HAP-1 (cell line): Measurements from ENCODE around the gene CUL5.

Experiments
- DNase-seq, 2 experiments: peaks; one replicate each; pipeline ENCODE4 v3.0.0-alpha.2; 2016 to 2020; ENCODE audit warnings: low spot score in 2 of 2
- H3K27me3 ChIP-seq: fragments of 250-450 bp; sonication (Bioruptor Pico); 2 replicates; pipeline ENCODE4 v1.5.1; 2020; ENCODE audit warnings: low read depth, mild to moderate bottlenecking, moderate library complexity
- H3K36me3 ChIP-seq: fragments of 250-450 bp; sonication (Bioruptor Pico); replicated peaks from 2 replicates; pipeline ENCODE4 v1.5.1; 2020; ENCODE audit warnings: mild to moderate bottlenecking
- H3K4me1 ChIP-seq: fragments of 250-450 bp; sonication (Bioruptor Pico); 2 replicates; pipeline ENCODE4 v1.5.1; 2020; ENCODE audit warnings: mild to moderate bottlenecking
- H3K4me3 ChIP-seq: fragments of 250-450 bp; sonication (Bioruptor Pico); 2 replicates; pipeline ENCODE4 v1.5.1; 2020; ENCODE audit warnings: mild to moderate bottlenecking, moderate library complexity
- H3K9me3 ChIP-seq: fragments of 250-450 bp; sonication (Bioruptor Pico); 2 replicates; pipeline ENCODE4 v1.5.1; 2020; ENCODE audit warnings: mild to moderate bottlenecking, moderate library complexity
- in situ Hi-C: fragments of 300-500 bp; cut with MboI; formaldehyde crosslinking; loops from 3 replicates; pipeline ENCODE4 v1.14.3; 2020; ENCODE audit warnings: low sequenced_read_pairs, inconsistent platforms, mixed read lengths

The CUL5 gene

DNA sequence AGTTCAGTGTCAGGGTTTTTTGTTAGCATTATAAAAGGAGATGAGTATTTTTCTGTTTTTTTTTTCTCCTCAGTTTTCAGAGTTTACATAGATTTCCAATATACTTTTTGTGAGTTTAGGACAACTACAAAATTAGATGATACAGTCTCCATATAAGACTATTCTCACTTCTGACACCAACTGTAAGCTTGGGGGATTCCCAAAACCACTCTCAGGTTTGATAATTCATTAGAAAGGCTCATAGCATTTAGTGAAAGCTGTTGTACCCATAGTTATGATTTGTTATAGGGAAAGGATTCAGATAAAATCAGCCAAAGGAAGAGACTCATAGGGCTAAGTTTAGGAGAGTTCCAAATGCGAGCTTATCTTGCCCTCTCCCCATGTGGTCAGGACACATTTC is 24.1 kb downstream of the CUL5 start:
- H3K4me3 ChIP-seq: no peak overlapping the region
- DNase-seq: no peak
- no peaks in the 10 kb centered on the region for H3K27me3 ChIP-seq
- in situ Hi-C loops: no loop called here
- peaks cover 11% of the 10 kb centered on the region for H3K4me1 ChIP-seq
- H3K36me3 ChIP-seq: peaks cover 18% of the 10 kb centered on the region
- no peaks in the 10 kb centered on the region for H3K9me3 ChIP-seq

DNA sequence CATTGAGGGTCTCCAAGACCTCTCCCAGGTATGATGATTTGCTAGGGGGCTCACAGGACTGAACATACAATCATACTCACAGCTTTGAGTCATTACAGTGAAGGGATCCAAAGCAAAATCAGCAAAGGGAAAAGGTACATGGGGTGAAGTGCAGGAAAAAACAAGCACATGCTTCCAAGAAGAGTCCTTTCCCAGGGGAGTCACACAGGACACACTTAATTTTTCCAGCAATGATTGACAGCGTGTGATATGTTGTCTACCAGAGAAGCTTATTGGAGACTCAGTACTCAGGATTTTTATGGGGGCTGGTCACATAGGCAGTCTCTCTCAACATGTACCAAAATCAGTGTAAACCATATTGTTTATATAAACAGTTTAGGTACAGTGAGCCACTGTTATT is 25.3 kb downstream of the CUL5 start:
- H3K27me3 ChIP-seq: no peaks in the 10 kb centered on the region
- in situ Hi-C loops: no loop called here
- DNase-seq: no peak
- peaks cover 18% of the 10 kb centered on the region for H3K36me3 ChIP-seq
- no peaks in the 10 kb centered on the region for H3K9me3 ChIP-seq
- no peak overlapping the region for H3K4me3 ChIP-seq
- H3K4me1 ChIP-seq: peaks cover 11% of the 10 kb centered on the region

DNA sequence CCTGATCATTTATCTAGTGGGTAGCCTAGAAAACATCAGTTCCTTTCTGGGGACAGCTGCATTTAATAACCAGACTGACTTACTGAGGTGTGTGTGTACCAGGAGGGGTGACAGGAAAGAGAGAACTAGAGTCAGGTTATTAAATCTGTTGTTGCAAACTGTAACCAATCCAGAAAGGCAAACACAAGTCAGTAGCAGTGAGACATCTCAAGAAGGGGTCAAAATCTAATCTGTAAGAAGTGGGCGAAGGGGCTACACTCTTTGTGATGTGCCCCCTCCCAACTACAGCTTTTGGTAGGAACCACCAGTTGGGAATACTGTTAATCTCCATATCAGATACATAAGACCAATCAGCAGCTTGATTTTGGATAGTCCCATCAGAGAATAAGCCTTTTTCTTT is 26.3 kb downstream of the CUL5 start:
- in situ Hi-C loops: no loop called here
- Histone ChIP-seq H3K27me3 (no peaks in the 10 kb centered on the region), H3K36me3 (peaks cover 21% of the 10 kb centered on the region), H3K4me3 (no peak overlapping the region), H3K4me1 (peaks cover 11% of the 10 kb centered on the region), H3K9me3 (no peaks in the 10 kb centered on the region)
- DNase-seq: no peak

DNA sequence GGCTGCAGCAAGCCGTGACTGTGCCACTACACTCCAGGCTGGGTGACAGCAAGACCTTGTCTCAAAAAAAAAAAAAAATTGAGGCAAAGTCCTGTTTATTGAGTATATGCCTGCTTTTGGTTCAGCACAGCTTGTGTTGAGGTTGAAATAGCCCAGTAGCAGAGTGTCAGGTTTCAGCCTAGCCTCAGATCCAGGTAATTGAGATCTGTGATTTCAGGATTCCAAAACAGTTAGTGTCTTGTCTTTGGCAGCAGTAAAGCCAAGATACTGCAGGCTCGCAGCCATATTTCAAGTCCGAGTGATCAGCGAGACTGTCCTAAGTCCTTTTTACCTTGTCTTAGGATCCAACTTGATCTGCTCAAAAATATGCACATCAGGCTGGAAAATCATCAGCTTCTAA is 27.0 kb downstream of the CUL5 start:
- in situ Hi-C loops: no loop called here
- Histone ChIP-seq H3K27me3 (no peaks in the 10 kb centered on the region), H3K36me3 (peaks cover 23% of the 10 kb centered on the region)

DNA sequence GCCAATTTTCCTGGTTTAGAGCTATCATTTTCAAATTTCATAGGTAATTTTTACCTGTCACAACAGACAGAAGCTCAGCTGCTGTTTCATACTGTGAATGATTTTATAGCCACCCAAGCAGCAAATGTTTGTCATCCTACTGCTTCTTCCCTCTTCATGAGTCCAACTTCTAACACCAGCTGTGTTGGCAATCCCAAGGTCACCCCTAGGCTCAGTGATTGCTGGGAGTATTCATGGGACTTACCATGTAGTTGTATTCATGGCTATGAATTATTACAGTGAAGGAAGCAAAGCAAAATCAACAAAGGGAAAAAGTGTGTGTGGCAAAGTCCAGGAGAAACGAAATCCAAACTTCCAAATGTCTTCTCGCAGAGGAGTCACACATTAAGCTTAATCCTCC is 28.5 kb downstream of the CUL5 start:
- H3K9me3 ChIP-seq: no peaks in the 10 kb centered on the region
- H3K36me3 ChIP-seq: peaks cover 17% of the 10 kb centered on the region
- peaks cover 11% of the 10 kb centered on the region for H3K4me1 ChIP-seq
- in situ Hi-C loops: no loop called here
- H3K27me3 ChIP-seq: no peaks in the 10 kb centered on the region
- H3K4me3 ChIP-seq: no peak overlapping the region
- DNase-seq: no peak

More for the DNA sequence above, 27.0 kb downstream of the CUL5 start:
- Histone ChIP-seq H3K9me3 (no peaks in the 10 kb centered on the region), H3K4me1 (peaks cover 11% of the 10 kb centered on the region), H3K4me3 (no peak overlapping the region)
- DNase-seq: no peak

DNA sequence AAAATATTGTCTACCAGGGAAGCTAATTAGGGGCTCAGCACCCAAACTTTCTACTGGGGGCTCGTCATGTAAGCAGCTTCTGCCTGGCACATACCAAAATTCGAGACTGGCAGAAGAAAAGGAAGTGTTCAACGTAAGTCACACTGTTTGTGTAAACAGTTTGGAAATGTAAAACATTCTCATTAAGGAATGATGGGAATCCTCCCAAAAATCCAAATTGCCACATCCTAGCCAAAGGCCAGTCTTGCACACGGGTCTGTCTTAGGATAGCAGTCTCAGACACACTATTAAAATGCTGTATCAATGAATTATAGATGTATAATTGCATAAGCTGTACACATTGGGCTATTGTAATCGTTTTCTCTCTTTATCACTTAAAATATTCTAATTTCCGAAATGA is 28.9 kb downstream of the CUL5 start:
- DNase-seq: no peak
- Histone ChIP-seq H3K4me1 (peaks cover 11% of the 10 kb centered on the region), H3K36me3 (peaks cover 17% of the 10 kb centered on the region), H3K4me3 (no peak overlapping the region), H3K27me3 (no peaks in the 10 kb centered on the region), H3K9me3 (no peaks in the 10 kb centered on the region)
- in situ Hi-C loops: no loop called here

DNA sequence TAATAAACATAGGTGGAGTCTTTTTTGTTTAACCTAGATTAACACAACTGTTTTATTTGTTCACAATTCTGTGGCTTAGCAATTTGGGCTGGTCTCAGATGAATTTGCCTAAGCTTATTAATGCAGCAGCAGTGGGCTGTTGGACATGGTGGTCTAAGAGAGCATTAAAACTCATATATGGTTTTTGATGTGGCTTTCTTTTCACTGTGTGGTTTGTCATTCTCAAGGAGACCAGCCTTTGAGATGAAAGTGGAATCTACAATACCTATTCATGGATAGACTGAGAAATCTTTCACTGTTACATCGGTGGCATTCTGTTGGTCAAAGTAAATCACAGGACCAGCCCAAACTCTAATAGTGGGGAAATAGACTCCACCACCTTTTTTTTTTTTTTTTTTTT is 39.6 kb downstream of the CUL5 start:
- Histone ChIP-seq H3K9me3 (no peaks in the 10 kb centered on the region), H3K4me1 (no peaks in the 10 kb centered on the region), H3K27me3 (no peaks in the 10 kb centered on the region), H3K4me3 (no peak overlapping the region), H3K36me3 (peaks cover 2% of the 10 kb centered on the region; the same call in 1 of the 2 replicates)
- in situ Hi-C loops: no loop called here
- DNase-seq: no peak

DNA sequence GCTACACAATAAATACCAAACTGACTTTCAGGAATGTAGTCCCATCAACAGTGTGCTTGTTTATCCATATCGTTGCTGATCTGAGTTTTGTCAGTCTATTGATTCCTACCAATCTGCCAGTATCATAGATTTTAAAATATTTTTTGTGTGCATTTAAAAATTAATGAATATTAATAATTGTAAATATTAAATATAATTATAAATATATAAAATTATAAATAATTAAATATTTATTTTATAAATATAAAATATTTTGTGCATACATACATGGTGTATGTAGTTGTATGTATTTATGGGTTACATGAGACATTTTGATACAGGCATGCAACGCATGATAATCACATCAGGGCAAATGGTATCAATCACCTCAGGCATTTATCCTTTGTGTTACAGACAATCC is 53.6 kb downstream of the CUL5 start:
- DNase-seq: no peak
- no peaks in the 10 kb centered on the region for H3K27me3 ChIP-seq
- in situ Hi-C loops: no loop called here
- no peak overlapping the region for H3K4me3 ChIP-seq
- H3K36me3 ChIP-seq: peaks cover 10% of the 10 kb centered on the region
- H3K4me1 ChIP-seq: no peaks in the 10 kb centered on the region
- H3K9me3 ChIP-seq: no peaks in the 10 kb centered on the region

DNA sequence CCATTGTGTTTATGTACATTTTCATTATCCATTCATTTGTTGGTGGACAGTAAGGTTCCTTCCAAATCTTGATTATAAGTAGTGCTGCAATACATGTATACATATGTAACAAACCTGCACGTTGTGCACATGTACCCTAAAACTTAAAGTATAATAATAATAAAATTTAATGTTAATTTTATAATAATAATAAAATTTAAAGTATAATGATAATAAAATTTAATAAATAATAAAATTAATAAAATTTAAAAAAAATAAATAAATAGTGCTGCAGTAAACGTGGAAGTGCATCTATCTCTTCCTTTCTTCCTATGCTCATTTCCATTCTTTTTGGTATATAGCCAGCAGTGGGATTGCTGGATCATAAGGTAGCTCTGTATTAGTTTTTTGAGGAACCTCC is 54.7 kb downstream of the CUL5 start:
- H3K36me3 ChIP-seq: peaks cover 8% of the 10 kb centered on the region; the same call in 1 of the 2 replicates
- in situ Hi-C loops: no loop called here

DNA sequence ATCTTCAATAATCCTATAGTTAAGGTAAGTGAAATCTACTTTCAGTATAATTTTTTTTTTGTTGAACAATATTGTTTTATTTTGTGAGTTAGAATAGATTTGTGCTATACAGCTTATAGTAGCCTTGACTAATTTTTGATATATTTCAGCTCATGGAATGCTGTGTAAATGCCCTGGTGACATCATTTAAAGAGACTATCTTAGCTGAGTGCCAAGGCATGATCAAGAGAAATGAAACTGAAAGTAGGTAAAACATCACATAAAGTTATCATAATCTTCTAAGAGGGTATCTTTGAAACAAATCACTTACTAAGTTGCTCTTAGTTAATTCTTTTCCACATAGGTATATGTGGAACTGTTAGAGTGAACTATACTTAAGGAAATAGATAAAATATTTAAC is 61.2 kb downstream of the CUL5 start:
- Histone ChIP-seq H3K4me3 (no peak overlapping the region), H3K27me3 (no peaks in the 10 kb centered on the region), H3K9me3 (no peaks in the 10 kb centered on the region), H3K36me3 (peaks cover 10% of the 10 kb centered on the region), H3K4me1 (no peaks in the 10 kb centered on the region)
- in situ Hi-C loops: no loop called here
- DNase-seq: no peak

More for the DNA sequence above, 54.7 kb downstream of the CUL5 start:
- H3K27me3 ChIP-seq: no peaks in the 10 kb centered on the region
- no peak overlapping the region for H3K4me3 ChIP-seq
- DNase-seq: no peak
- H3K4me1 ChIP-seq: no peaks in the 10 kb centered on the region
- H3K9me3 ChIP-seq: no peaks in the 10 kb centered on the region

DNA sequence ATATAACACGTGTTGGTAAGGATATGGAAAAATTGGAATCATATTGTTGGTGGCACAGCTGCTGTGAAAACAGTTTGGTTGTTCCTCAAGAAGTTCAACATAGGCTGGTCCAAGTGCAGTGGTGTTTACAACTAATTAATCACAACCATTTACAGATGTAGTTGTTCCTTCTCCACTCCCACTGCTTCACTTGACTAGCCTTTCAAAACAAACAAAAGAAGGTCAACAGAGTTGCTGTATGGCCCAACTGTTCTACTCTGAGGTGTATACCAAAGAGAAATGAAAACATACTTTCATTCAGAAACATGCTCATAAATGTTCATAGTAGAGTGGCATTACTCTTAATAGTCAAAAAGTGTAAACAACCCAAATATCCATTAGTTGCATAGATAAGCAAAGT is 76.1 kb downstream of the CUL5 start:
- in situ Hi-C loops: no loop called here

DNA sequence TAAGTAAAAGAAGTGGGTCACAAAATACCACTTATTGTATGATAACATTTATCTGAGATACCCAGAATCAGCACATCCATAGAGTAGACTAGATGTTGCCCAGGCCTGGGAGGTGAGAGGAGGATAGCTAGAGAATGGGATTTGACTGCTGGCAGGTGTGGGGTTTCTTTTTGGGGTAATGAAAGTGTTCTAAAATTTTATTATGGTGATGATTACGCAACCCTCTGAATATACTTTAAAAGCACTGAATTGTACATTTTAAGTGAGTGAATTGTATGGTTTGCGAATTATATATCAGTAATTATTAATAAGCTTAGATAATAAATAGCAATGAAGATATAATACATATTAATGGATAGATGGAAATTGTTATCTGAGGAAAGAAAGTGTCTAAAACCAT is 77.0 kb downstream of the CUL5 start:
- H3K4me1 ChIP-seq: no peaks in the 10 kb centered on the region
- no peak for DNase-seq
- H3K9me3 ChIP-seq: no peaks in the 10 kb centered on the region
- peaks cover 10% of the 10 kb centered on the region for H3K36me3 ChIP-seq
- H3K4me3 ChIP-seq: no peak overlapping the region
- in situ Hi-C loops: no loop called here
- H3K27me3 ChIP-seq: no peaks in the 10 kb centered on the region

More for the DNA sequence above, 76.1 kb downstream of the CUL5 start:
- peaks cover 9% of the 10 kb centered on the region for H3K36me3 ChIP-seq
- H3K4me3 ChIP-seq: no peak overlapping the region
- H3K27me3 ChIP-seq: no peaks in the 10 kb centered on the region
- DNase-seq: no peak
- no peaks in the 10 kb centered on the region for H3K9me3 ChIP-seq
- no peaks in the 10 kb centered on the region for H3K4me1 ChIP-seq

DNA sequence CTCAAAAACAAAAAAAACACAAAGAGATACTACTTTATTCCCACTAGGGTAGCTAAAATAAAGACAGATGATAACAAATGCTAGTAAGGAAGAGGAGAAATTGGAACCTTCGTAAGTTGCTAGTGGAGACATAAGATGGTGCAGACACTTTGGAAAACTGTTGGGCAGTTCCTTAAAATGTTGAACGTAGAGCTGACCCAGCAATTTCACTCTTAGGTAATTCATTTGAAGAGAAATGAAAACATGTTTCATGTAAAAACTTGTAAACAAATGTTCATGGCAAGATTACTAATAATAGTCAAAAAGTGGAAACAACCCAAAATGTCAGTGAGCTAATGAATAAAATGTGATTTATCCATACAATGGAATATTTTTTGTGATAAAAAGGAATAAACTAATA is 83.4 kb downstream of the CUL5 start:
- Histone ChIP-seq H3K9me3 (no peaks in the 10 kb centered on the region), H3K4me3 (no peak overlapping the region), H3K36me3 (peaks cover 31% of the 10 kb centered on the region), H3K27me3 (no peaks in the 10 kb centered on the region), H3K4me1 (no peaks in the 10 kb centered on the region)
- no peak for DNase-seq
- in situ Hi-C loops: no loop called here

DNA sequence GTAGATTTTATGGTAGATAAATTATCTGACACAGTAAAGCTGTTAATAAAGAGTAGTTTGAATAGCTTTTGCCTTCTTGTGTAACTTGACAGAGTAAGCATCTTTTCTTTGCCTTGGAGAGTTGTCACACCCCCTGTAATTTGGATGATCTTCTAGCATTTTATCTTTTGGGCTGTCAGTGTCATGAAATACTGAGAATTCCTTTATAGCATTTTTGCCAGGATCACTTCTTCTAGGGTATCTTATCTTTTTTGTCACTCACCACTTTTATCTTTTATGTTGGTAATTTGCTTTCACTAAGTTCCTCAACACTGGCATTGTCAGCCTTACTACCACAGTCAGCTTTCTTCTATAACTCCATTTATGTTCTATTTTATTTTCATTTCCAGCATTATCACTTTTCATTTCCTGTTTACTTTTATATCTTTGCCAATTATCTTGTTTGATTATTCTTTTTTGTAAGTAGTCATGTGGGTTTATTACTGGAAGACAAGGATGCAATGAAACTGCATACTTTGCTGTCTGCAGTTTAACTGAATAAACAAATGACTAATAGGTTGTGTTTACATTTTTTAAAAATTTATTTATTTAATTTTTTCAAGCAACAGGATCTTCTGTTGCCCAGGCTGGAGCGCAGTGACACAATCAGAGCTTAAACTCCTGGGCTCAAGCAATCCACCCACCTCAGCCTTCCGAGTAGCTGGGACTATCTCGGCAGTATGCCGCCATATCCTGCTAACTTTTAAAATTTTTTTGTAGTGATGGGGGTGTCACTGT is 84.6 kb downstream of the CUL5 start:
- no peak for DNase-seq
- H3K4me1 ChIP-seq: no peaks in the 10 kb centered on the region
- peaks cover 40% of the 10 kb centered on the region for H3K36me3 ChIP-seq
- in situ Hi-C loops: no loop called here
- H3K27me3 ChIP-seq: no peaks in the 10 kb centered on the region
- H3K4me3 ChIP-seq: no peak overlapping the region
- H3K9me3 ChIP-seq: no peaks in the 10 kb centered on the region

DNA sequence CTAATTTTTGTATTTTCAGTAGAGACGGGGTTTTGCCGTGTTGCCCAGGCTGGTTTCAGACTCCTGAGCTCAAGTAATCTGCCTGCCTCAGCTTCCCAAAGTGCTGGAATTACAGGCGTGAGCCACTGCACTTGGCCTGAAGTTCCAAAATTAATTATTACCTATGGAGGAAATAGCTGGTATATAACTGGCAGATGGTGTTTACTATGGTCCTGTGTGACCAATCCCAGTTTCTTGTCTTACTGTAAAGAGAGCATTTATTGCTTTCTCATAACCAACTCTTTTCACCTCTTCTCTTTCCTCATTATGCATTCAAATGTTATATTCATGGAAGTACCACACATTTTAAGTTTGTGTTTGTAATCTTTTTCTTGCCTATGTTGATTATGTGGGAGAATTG is 88.5 kb downstream of the CUL5 start:
- Histone ChIP-seq H3K36me3 (peaks cover 40% of the 10 kb centered on the region), H3K4me1 (no peaks in the 10 kb centered on the region), H3K4me3 (no peak overlapping the region), H3K9me3 (no peaks in the 10 kb centered on the region), H3K27me3 (no peaks in the 10 kb centered on the region)
- no peak for DNase-seq
- in situ Hi-C loops: no loop called here
